ENCODE measurements around the gene WWC2.
A peak's percentile ranks its signal among the peaks of the same experiment; 100 is the strongest.

The WWC2 gene

GRCh38 chr4:183364025-183364424 is 265.0 kb downstream of the WWC2 start:
- no peak for TF ChIP-seq CTCF (IDR thresholded peaks at IDR 0.05)
- no peak for DNase-seq
- Mint-ChIP-seq H3K9me3 (no peaks in the 10 kb centered on the region), H3K27ac (peak overlapping the region; percentile 83), H3K4me3 (no peak overlapping the region), H3K27me3 (ENCODE audit: low read depth, poor library complexity) (peaks cover 6% of the 10 kb centered on the region), H3K36me3 (ENCODE audit: low read depth) (no peaks in the 10 kb centered on the region), H3K4me1 (peaks cover 60% of the 10 kb centered on the region)

- Mint-ChIP-seq H3K27me3 (ENCODE audit: low read depth, poor library complexity) (peaks cover 6% of the 10 kb centered on the region), H3K4me1 (peaks cover 46% of the 10 kb centered on the region), H3K27ac (no peak overlapping the region), H3K4me3 (no peak overlapping the region), H3K36me3 (ENCODE audit: low read depth) (no peaks in the 10 kb centered on the region), H3K9me3 (no peaks in the 10 kb centered on the region)
- no peak for DNase-seq
- TF ChIP-seq CTCF (IDR thresholded peaks at IDR 0.05) = no peak
Measured at GRCh38 chr4:183366206-183366835, 267.3 kb downstream of the WWC2 start.

DNA sequence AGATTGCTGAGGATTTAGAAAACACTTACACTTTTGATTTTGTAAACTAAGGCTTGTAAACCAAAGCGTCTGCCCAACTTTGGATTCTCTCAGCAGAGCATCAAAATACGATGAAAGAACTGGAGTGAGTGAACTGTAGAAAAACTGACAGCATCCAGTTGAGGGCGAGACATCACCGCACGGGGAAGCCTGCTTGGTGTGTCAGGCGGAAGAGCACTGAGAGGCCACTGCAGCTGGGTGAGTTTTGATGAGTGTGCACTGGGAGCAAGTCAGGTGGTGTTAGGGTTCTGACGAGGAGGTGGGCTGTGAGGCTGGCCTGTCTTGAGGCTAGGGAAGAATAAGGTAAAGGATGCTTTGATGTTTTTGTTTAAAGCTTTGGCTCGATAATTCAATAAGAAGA is 270.0 kb downstream of the WWC2 start:
- H3K9me3 Mint-ChIP-seq = peaks cover 27% of the 10 kb centered on the region
- peaks cover 34% of the 10 kb centered on the region for H3K4me1 Mint-ChIP-seq
- no peak for DNase-seq
- H3K36me3 Mint-ChIP-seq (ENCODE audit: low read depth) = peaks cover 11% of the 10 kb centered on the region
- H3K27ac Mint-ChIP-seq = no peak overlapping the region
- no peak overlapping the region for H3K4me3 Mint-ChIP-seq
- no peak for TF ChIP-seq CTCF (IDR thresholded peaks at IDR 0.05)
- peaks cover 6% of the 10 kb centered on the region for H3K27me3 Mint-ChIP-seq (ENCODE audit: low read depth, poor library complexity)

Data from nephron progenitor cell (in vitro differentiated cells).